Hepatocyte (in vitro differentiated cells): ENCODE data around the gene KCNJ4.

Experiments
- CTCF ChIP-seq: fragments of 200-600 bp; sonication (generic); IDR thresholded peaks from 2 replicates; pipeline ENCODE4 v1.5.1; 2016; ENCODE audit warnings: antibody characterized with exemption, mild to moderate bottlenecking; ENCODE audit not compliant: poor library complexity
- EZH2 ChIP-seq: fragments of 200-600 bp; sonication (generic); IDR thresholded peaks from 2 replicates; pipeline ENCODE4 v1.6.1; 2016; ENCODE audit warnings: antibody characterized with exemption, mild to moderate bottlenecking, borderline replicate concordance

DNA sequence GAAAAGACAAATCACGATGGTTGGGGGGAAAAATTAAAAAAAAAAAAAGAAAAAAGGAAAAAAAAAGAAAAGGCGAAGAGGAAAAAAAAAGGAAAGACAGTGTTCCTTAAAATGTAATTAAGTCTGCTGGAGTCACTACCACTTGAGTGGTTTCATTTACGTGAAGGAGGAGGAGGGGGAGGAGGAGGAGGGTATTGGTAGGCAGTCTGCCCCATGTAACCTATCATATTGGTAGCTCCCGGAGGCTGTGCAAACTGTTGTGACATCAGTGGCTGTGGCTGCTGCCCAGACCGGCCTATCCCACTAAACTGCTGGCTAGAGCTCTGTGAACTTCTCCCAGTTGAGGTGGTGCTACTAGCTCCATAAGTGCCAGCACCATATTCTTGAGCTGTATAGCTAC, 30.8 kb upstream of the KCNJ4 start:
- TF ChIP-seq EZH2 (no peak), CTCF (no peak)
